AG10803 (cell line): ENCODE results near the gene CHRNA10.

Source experiments
- DNase-seq: peaks from one replicate; pipeline ENCODE4 v3.0.0; 2010; ENCODE audit warnings: low read depth
- H3K4me3 ChIP-seq: 2 replicates; pipeline ENCODE4 v1.5.1; 2011; ENCODE audit warnings: mild to moderate bottlenecking, low read length, control low read depth
- TF ChIP-seq, protein P1 (sequence below): conservative IDR thresholded peaks from 2 replicates; pipeline ENCODE4 v1.5.1; 2011; ENCODE audit warnings: mild to moderate bottlenecking, low read length, control low read depth, inconsistent platforms

Gene CHRNA10

DNA sequence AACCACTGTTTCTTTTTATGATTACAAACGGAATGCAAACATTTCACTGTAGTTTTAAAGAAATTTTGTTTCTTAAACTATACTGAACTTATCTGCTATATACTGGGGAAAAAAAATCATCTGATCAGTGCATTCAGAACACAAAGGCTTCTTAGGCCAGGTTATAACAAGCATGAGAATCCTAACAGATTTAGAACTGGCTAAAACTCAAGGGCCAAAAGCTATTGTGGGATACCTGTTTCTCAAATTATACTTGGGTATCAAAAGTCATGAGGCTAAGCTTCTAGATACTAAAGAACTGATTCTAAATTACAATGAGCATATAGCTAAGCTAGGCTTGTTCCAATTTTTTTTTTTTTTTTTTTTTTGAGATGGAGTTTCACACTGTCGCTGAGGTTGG, 29.7 kb upstream of the CHRNA10 start:
- no peak for DNase-seq
- no peak overlapping the region for H3K4me3 ChIP-seq
- TF ChIP-seq, protein P1, sequence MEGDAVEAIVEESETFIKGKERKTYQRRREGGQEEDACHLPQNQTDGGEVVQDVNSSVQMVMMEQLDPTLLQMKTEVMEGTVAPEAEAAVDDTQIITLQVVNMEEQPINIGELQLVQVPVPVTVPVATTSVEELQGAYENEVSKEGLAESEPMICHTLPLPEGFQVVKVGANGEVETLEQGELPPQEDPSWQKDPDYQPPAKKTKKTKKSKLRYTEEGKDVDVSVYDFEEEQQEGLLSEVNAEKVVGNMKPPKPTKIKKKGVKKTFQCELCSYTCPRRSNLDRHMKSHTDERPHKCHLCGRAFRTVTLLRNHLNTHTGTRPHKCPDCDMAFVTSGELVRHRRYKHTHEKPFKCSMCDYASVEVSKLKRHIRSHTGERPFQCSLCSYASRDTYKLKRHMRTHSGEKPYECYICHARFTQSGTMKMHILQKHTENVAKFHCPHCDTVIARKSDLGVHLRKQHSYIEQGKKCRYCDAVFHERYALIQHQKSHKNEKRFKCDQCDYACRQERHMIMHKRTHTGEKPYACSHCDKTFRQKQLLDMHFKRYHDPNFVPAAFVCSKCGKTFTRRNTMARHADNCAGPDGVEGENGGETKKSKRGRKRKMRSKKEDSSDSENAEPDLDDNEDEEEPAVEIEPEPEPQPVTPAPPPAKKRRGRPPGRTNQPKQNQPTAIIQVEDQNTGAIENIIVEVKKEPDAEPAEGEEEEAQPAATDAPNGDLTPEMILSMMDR: no peak

DNA sequence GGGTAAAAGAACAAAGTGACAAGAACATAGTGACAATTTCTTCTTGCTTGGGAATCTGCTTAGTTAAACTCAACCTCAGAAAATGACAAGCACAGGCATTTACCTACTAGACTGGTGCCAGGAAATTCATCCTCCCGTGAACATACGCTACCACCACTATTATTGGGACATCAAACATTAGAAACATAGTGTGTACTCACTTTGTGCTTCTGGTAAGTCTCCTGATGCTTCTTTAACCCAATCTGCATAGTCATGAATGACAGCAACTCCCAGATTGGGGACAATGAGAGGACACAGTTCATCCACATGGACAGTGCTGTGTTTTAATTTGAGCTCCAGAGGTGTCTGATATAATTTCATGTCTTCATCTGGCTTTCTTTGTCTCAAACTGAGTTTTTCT, 29.2 kb upstream of the CHRNA10 start:
- TF ChIP-seq, protein P1: no peak
- no peak overlapping the region for H3K4me3 ChIP-seq
- no peak for DNase-seq

DNA sequence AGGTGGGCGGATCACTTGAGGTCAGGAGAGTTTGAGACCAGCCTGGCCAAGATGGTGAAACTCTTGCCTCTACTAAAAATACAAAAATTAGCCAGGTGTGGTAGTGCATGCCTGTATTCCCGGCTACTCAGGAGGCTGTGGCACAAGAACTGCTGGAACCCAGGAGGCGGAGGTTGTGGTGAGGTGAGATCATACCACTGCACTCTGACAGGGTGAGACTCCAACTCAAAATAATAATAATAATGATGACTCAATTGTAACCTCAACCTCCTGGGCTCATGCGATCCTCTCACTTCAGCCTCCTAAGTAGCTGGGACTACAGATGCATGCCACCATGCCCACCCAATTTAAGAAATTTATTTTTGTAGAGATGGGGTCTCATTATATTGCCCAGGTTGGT, 15.6 kb upstream of the CHRNA10 start:
- DNase-seq: no peak
- TF ChIP-seq, protein P1: no peak
- H3K4me3 ChIP-seq: no peak overlapping the region

DNA sequence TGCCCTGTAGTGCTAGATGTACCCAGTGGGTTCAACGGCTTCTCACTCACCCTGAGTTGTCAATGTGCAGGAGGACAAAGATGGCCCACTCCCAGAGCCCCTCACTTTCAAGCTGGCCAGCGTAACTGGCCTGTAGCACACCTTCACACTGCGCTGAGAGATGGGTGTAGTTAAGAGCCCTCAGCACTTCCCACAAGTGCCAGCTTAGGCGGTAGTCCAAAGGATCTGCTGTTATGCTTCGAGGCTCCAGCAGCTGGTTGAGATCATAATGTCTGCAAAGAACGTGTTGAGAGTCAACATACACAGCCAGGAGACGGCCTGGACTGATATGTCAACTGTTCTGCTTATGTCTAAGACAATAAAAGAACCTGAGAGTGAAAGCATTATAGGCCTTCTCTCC, 14.7 kb upstream of the CHRNA10 start:
- no peak for DNase-seq
- H3K4me3 ChIP-seq: no peak overlapping the region
- TF ChIP-seq, protein P1: no peak

DNA sequence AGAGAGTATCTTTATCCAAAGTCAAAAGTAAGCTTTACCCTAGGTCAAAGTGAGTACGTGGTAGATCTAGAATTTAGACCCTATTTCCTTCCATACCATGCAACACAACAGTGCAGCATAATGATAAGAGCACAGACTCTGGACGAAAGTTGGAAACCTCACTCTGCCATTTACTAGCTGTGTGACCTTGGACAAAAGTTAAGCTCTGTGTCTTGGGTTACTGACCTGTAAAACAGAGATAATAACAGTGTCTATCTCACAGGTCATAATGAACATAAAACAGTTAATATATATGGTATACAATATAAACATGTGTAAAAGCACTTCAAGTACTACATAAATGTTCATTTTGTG, 13.6 kb upstream of the CHRNA10 start:
- DNase-seq: no peak
- no peak overlapping the region for H3K4me3 ChIP-seq
- TF ChIP-seq, protein P1: no peak

DNA sequence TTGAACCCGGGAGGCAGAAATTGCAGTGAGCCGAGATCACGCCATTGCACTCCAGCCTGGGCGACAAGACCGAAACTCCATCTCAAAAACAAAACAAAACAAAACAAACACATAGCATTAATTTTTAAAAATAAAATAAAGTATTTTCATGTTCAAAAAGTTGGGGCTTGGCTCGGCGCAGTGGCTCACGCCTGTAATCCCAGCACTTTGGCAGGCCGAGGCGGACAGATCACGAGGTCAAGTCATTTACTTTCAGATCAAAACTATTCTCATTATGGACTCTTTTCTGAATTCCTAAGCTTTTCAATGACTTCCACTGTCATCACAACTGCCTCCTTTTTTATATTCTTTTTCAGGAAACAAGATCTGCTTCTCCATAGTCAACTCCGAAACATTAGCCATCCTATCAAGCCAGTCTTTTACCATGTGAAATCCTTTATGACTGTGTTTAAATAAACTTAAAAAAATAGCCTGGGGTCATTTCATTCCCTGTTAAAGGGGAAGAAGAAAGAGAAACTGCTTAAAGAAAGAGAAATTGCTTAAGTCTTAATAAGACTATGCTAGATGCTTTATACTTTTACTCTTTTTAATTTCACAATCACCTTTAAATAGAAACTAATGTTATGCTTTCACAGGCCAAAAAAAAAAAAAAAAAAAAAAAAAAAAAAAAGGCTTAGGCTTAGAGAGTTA, 13.1 kb upstream of the CHRNA10 start:
- no peak for DNase-seq
- TF ChIP-seq, protein P1: no peak
- no peak overlapping the region for H3K4me3 ChIP-seq

DNA sequence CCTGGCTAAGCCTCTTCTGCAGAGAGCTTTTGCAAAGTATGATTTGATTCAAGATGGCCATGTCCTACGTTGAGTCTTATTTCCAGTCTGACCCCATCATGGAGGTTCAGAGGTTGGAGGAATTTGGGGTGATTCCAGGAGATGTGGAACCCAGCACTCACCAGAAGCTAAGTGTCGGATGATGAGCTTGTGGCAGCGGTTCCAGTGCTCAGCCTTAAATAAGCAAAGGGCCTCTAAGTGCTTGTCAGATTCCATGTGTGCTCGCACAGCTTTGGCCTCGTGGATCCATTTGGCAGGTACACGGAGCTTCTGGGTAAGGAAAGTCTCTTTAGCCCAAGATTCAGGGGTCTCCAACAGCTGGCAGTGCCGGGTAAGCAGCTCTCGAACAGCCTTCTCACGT, 11.9 kb upstream of the CHRNA10 start:
- H3K4me3 ChIP-seq: no peak overlapping the region
- no peak for DNase-seq
- TF ChIP-seq, protein P1: no peak
